GM21737 (cell line): ENCODE results near the gene PASK.

Source experiments
- ATAC-seq: cut with Tn5 transposase; IDR thresholded peaks from one replicate; pipeline ENCODE4 v1.9.1; 2021; ENCODE audit warnings: mild to moderate bottlenecking, moderate library complexity; ENCODE audit not compliant: unreplicated experiment

PASK gene

DNA sequence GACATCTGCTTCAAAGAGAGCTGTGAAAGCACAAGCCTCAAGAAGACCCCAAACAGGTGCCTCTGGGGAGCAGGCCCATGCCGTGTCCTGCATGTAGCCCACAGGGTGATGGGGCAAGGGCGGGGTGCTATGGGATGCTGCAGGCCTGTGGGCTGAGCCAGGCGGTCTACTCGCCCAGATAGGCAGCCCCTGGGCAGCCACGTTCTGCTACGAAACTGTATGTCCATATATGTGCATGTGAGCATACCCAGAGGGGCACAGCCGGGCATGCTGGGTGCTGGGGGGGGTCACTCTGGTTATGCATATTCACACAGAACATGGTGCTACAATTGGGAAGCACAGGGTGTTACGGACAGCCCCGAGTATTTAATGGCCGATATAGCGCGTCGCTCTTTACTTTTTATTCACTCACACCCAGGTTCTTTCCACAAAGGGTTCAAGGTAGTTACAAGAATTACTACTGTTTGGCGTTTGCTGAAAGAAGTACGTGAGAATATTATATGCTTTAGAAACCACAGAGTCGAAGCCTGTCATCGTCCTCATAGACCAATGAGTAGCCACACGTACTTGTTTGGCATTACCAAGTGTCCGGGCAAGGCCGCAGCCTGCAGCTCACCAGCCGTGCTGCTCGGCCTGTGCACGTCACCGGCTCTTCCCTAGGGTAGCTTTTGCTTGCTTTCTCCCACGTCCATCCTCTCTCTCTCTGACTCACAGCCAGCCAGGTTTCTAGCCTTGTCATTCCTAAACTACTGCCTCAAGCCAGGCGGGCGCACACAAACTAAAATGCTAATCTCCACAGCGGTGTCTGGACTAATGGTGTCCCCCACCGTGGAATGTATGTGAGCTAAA lies 61.6 kb downstream of the PASK start:
- no peak for ATAC-seq

DNA sequence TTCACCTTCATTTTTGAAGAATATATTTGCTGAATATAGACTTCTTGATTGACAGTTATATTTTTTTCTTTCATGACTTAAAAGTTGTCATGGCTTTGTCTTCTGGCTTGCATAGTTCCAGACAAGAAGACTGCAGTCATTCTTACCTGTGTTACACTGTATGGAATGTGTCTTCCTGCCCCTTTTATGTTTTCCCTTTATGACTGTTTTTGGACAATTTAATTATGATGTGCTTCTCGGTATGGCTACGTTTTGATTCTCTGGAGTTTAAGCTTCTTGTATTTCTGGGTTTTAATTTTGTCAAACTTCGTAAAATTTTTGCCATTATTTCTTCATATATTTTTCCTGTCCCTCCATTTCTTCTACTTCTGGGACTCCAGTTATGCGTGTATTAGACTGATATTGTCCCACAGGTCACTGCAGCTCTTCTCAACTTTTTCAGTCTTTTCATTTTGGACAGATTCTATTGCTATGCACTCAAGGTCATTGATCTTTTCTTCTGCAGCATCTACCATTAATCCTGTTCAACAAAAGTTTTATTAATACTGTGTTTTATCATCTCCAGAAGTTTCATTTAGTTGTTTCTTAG lies 64.3 kb downstream of the PASK start:
- no peak for ATAC-seq

DNA sequence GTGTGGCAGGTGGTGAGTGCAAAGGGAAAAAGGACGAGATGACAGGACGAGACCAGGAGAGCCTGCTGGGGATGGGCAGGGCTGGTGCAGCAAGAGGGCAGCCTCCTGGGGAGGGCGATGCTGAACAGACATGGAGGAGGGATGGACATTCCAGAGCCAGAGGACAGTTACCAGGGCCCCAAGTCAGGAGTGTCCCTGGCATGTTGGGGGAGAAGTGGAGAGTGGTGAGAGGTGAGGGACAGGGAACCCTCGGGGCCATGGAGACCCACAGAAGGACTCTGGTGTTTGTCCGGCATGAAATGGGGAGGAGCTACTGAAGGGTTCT lies 66.2 kb downstream of the PASK start:
- no peak for ATAC-seq

GRCh38 chr2:241082341-241083090 lies 66.8 kb downstream of the PASK start:
- no peak for ATAC-seq

DNA sequence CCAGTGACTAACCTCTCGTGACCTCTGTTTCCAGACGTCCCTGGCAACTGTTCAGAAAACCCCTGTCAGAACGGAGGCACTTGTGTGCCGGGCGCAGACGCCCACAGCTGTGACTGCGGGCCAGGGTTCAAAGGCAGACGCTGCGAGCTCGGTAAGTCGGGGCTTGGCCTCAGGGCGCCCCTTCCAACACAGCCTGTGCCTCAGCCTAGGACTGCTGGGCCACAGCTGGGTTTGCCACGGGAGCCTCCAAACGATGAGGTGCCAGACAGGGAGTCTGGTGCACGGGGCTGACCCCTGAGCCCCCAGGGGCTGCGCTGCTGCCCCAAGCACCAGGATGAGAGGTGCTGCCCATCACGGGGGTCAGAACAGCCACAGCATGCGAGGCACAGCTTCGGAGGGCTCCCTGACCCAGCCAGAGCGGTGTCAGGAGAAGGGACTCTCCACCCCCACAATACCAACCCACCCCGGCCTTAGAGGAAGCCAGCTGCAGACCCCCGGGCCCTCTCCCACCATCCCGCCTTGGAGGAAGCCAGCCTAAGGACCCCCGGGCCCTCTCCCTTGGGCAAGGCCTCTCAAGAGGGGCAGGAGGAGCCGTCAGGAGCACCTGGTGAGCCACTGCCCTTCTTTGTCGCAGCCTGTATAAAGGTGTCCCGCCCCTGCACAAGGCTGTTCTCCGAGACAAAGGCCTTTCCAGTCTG lies 67.5 kb downstream of the PASK start:
- no peak for ATAC-seq

DNA sequence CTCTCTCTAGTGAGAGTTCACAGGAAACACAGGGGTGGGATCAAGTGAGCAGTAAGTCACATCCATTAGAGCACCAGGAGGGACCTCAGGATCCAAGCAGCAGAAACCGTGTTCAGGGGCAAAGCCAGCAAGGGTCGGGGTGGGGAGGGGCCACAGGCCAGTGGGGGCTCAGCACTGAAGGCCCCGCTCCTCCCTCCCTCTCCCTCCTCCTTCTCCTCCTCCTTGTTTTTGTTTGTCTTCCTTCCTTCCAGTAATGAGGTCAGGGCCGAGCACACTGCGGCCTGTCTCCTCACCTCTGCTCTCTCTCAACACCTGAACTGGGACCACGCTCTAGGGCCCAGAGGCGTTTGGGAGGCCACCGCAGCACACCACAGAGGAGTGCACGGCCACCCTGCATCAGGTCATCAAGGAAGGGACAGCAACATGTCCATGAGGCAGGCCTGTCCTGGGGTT lies 68.1 kb downstream of the PASK start:
- ATAC-seq, result no peak

GRCh38 chr2:241080405-241081189 lies 68.7 kb downstream of the PASK start:
- no peak for ATAC-seq

DNA sequence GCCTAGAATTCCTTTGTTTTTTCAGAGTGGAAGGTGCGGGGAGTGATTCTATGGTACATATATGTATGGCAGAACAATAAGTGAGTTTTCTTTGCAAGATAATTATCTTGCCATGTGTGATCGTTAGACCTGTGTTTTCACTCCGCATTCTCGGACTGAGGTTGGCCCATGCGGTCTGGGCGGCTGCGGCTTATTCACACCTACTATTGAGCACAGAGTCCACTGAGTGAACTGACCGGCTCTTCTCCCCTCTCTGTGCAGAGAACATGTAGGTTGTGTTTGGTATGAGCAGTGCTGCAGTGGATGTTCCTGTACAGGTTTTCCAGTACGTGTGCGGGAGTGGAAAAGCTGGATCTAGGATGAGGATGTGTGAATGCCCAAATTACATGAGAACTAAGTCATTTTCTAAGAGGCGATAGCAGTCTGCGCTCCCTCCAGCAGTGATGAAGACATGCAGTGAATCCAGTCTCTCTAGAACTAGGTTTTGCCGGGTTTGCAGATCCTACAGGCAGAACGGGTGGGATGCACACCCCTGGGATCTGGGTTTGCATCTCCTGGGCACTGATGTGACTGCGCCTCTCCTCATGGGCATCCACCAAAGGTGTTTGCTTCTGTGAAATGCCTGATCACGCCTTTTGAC lies 74.3 kb downstream of the PASK start:
- no peak for ATAC-seq

GRCh38 chr2:241074065-241074818 lies 75.0 kb downstream of the PASK start:
- no peak for ATAC-seq

DNA sequence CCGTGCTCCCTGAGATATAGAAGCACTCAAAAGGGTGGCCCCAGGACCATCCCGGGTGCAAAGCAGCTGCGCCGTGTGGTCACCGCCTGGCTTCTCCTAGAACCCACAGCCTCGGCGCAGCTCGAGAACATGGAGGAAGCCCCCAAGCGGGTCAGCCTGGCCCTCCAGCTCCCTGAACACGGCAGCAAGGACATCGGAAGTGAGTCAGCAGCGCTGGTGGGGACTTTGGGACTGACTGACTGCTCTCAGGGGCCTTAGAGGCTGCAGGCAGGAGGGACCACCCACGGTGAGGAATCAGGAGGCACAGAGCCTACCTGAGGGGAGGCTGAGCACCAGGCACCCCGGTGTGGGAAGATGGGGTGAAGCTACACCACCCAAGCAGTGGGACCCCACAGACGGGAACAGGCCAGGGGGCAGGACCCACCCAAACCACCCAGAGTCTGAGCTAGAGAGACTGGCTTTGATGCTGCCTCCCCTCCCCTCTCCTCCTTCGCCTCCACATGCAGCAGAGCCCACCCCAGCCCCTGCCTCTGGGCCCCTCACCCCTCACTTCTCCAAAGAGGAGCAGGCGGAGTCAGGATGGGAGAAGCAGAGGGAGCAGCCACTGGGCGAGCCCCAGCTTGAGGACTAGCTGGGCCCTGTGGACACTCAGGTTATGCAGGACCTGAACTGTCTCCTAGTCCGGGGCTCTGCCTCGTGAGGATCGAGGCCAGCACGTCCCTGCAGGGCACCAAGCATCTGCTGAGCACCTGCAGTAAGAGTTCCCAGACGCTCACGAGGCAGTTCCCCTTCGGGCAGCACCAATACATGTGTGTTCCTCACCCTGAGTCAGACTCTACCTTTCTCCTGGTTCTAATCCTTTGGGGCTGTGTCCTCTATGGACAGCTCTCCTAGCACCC lies 75.9 kb downstream of the PASK start:
- ATAC-seq, result no peak

GRCh38 chr2:241072553-241073165 lies 76.6 kb downstream of the PASK start:
- ATAC-seq, result no peak

DNA sequence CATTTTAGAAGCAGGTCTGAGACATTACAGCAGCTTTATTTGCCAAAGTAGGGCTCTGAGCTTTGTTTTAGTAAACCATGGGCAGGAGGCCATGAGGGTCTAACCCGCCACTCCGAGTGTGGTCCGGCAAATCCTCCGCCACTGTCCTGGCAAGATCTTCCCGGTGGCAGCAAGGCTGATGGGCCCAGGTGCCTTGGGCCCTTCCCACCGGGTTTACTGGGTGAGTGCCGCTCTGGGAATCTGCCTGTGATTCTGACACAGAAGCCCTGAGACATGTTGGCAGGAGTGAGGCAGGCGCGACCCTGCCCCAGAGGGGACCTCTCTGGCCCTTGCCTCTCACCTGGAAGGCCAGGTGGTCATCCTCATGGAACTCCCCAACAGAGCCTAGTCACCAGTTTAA lies 77.1 kb downstream of the PASK start:
- no peak for ATAC-seq

DNA sequence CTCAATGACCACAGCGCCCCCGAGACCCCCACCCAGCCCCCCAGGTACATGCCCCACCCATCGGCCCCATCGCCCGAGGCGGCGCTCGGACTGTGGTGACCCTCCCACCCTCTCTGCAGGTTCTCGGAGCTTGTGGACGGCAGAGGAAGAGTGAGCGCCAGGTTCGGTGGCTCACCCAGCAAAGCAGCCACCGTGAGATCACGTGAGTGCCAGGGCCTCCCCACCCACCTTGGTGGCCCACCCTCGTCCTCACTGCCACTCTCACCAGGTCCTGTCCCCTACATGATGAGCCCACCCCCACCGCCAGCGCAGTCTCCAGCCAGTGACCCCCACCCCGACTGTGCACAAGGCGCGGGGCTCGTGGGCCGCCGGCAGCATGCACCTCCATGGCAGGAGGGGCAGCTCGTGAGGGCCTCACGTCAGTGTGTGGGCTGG lies 77.6 kb downstream of the PASK start:
- no peak for ATAC-seq

- ATAC-seq, result no peak
These were observed 78.2 kb downstream of the PASK start for GRCh38 chr2:241070811-241071676.

DNA sequence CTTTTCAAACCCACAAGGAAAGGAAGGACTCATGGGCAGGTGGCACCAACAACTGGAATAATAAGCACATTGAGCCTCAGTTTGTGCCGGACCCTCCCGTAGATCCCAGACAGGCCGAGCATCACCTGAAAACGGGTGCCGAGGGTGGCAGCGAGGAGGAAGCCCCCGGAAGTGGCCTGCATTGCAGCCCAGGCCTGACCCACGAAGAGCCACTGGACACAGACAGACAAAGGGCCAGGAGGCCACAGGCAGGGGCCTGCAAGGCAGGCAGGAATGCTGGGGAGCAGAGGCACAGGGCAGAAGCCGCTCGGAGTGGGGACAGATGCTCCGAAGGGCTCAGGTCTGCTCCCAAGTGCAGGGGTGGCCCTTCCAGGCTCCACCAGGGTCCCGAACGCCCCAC lies 78.9 kb downstream of the PASK start:
- ATAC-seq, result no peak

GRCh38 chr2:241069821-241070281 lies 79.4 kb downstream of the PASK start:
- no peak for ATAC-seq
